Measurements from ENCODE around the gene ANXA1.

The ANXA1 gene

GRCh38 chr9:73210886-73211666, 59.4 kb downstream of the ANXA1 start:
- no peak for DNase-seq (ENCODE audit: low spot score)

GRCh38 chr9:73213300-73213699, 61.6 kb downstream of the ANXA1 start:
- DNase-seq (ENCODE audit: low spot score) = no peak

GRCh38 chr9:73215249-73215648, 63.6 kb downstream of the ANXA1 start:
- DNase-seq (ENCODE audit: low spot score) = no peak

GRCh38 chr9:73216100-73216499, 64.4 kb downstream of the ANXA1 start:
- DNase-seq (ENCODE audit: low spot score) = no peak
